HG03442 (cell line): ENCODE data around the gene ACTL8.
"Not testable (repeated sequence)": the region's sequence is repeated elsewhere in the genome, so short reads cannot be mapped to it uniquely, and the experiment has no call there.

Source experiments
- ATAC-seq: cut with Tn5 transposase; IDR thresholded peaks from one replicate; pipeline ENCODE4 v1.9.1; 2021; ENCODE audit warnings: mild to moderate bottlenecking, moderate library complexity; ENCODE audit not compliant: unreplicated experiment

ACTL8 gene

DNA sequence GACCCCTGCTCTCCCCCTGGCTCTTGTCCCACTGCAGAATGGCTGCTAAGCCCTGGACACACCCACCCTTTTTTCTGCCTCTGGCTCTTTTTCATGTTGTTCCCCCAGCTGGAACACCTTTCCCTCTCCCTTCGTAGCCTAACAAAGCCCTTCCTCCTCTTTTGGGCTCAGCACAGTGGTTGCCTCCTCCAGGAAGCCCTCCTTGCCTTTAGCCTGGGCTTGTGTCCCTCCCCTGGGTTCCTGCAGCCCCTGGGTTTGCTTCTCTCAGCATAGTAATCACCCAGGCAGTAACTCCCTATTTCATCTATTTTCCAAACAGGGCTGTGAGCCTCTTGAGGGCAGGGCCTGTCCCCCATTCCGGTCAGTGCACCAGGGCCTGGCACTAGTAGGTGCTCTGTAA, 19.8 kb upstream of the ACTL8 start:
- ATAC-seq = no peak

DNA sequence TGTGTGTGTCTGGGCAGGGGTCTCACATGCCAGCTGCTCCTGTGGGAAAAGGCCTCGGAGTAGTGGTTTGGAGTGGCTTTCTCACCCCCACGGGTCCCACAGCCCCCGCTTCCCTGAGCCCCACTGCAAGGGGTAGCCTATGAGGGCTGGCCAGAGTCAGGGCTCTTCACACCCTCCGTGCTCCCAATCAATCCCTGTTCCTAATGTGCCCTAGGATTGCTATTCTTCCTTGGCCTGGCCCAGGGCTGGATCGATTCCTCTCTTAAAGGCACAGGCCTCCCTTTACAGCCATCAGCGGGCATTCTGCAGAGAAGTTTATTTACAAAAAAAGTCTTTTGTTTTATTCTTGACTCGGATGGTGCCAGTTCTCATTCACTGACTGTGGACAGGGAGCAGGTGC, 19.3 kb upstream of the ACTL8 start:
- ATAC-seq = no peak

DNA sequence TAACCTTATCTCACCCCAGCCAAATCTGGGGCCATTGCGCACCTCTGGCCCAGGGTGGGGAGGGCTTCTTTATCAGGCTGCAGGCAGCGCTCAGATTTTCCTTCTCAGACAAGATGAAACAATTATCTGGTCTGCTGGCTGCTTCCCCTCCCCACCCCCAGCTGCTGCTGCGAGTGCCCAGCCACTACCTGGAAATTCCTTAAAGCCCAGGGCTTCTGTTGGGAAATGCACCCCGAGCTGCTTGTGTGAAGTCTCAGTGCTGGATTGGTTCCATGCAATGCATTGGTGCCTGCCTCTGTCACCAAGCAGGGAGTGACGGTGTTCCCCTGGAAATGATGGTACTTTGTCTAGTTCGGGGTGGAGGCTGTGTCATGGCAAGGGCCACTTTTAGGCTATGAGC, 18.5 kb upstream of the ACTL8 start:
- no peak for ATAC-seq

GRCh38 chr1:17739050-17739449, 16.1 kb upstream of the ACTL8 start:
- ATAC-seq = no peak

- ATAC-seq = no peak
Measured at GRCh38 chr1:17741052-17741451, 14.1 kb upstream of the ACTL8 start.

DNA sequence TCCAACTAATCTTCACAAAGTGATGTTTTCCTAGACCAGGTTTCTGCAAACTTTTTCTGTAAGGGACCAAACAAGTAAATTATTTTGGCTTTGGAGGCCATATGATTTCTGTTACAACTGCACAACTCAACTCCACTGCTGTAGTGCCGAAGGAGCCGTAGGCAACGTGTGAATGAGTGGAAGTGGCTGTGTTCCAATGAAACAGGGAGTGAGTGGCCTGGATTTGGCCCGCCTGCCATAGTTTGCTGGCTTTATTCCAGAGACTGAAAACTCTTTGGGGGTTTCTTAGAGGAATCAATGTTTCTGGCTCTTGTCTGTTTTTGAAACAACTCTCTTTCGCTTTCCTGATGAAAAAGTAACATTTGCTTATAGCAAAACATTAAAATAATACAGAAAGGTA, 12.6 kb upstream of the ACTL8 start:
- no peak for ATAC-seq

- no peak for ATAC-seq
Measured at GRCh38 chr1:17743008-17743647, 12.0 kb upstream of the ACTL8 start.

DNA sequence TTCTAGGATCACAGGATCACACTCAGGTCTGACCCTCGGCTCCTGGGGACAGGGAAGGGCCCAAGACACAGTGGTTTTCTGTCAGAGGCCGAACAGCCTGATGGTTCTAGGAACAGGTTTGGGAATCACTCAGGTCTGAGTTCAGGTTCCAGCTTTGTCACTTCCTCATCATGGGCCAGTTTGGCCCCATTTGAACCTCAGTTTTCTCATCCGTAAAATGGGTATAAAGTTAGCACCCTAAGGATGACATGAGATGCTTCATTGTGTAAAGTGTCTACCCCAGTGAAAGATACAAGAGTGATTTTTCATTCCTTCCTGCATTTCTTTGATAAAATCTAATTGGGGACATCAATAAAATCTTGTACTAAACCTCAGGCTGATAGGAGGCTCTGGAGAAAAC, 11.2 kb upstream of the ACTL8 start:
- no peak for ATAC-seq

- no peak for ATAC-seq
Measured at GRCh38 chr1:17744666-17745478, 10.3 kb upstream of the ACTL8 start.

DNA sequence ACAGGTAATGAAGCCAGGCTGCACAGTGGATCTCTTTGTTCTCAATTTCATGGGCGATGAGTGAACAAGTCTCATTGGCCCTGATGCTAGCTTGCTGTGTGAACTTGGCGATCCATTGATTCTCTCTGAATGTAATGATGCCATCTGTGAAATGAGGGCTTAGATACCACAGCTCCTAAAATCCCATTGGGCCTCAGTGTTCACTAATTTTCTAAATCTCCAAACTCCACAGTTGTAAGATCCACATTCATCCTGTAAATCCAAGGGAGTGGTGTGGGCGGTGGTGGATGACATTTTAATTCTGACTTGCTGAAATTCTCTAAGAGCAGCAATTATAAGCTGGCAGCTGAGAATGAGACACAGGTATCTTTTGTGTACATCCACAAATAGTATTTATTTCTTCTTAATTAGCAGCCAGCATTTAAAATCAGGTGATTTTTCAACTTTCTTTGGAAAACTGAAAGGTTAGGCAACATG, 9.6 kb upstream of the ACTL8 start:
- no peak for ATAC-seq

DNA sequence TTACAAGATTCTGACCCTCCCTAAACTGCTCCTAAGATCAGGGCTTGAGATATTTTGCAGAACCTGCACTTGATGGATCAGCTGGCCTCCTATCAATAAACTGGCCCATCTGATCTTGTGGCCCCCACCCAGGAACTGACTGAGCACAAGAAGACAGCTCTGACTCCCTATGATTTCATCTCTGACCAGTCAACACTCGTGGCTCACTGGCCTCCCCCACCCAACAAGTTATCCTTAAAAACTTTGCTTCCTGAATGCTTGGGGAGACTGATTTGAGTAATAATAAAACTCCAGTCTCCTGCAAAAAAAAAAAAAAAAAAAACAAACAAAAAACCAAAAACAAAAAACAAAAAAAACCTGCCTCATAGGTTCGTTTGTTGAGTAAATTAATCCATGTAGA, 8.9 kb upstream of the ACTL8 start:
- not testable (repeated sequence) for ATAC-seq

DNA sequence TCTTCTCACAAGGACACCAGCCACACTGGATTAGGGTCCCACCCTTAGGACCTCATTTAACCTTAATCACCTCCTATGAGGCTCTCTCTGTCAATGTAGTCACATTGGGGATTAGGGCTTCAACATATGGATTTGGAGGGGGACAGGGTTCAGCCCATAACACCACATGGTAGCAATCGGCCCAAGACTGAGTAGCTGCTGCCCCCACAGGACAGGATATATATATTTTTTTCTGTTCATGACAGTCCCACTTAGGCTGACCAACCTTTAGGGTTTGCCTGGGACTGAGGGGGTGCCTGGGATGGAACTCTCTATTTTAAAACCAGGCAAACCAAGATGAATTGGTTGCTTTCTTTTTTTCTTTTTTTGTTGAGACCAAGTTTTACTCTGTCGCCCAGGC, 8.2 kb upstream of the ACTL8 start:
- ATAC-seq = no peak

DNA sequence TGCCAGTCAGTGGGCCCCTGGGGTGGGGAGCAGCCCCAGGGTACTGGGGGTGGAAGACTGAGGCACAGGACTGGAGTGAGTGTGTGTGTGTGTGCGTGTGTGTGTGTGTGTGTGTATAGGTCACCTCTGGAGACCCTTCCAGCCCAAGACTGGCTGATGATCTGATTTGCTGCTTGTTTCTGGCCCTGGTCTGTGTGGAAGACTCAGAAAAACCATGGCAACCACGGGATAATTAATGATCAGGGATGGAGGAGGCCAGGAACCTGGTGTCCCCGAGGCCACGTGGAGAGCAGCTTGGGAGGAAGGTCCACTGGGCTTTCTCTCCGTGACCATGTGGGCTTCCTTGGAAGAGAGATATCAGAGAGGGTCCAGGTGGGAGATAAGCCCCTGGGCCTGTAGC, 4.8 kb upstream of the ACTL8 start:
- no peak for ATAC-seq

- no peak for ATAC-seq
Measured at GRCh38 chr1:17752356-17752755, 2.8 kb upstream of the ACTL8 start.

GRCh38 chr1:17757426-17757825, 2.3 kb downstream of the ACTL8 start:
- no peak for ATAC-seq

- ATAC-seq = no peak
Measured at GRCh38 chr1:17759114-17759513, 4.0 kb downstream of the ACTL8 start.

DNA sequence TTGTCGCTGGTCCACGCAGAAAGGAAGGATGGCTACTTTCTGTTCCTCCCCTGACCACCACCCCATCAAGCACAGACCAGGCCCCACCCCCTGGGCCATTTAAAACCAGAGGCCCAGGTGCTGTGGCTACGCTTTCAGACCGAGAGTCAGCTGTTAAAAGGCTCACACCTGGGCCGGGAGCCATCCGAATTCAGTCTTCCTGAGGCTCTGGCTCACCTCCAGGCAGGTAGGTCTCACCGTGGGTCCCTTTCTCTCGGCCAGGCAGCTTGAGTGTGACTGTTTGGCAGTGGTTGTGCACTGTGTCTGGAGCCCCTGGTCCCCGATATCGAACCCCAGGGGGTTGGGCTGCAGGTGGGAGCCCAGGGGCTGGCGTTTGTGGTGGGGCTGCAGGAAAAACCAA, 7.2 kb downstream of the ACTL8 start:
- ATAC-seq = no peak

- ATAC-seq = no peak
Measured at GRCh38 chr1:17763417-17763816, 8.3 kb downstream of the ACTL8 start.

DNA sequence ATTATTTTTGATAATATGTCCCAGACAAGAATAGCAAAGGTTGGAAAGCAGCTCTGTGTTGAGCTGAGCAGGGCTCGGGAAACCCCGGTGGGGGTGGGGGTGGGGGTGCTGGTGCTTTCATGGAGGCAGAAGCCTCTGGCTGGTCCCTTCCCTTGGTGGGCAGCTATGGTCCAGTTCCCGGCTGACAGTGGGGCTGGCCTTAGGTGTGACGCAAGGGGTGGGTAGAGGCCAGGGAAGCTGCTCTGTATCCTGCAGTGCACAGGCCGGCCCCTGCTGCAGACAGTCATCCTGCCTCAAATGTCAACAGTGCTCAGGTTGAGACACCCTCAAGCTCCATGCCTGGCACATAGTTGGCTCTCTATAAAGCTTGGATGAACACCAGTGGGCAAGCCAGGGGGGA, 8.9 kb downstream of the ACTL8 start:
- ATAC-seq = no peak

DNA sequence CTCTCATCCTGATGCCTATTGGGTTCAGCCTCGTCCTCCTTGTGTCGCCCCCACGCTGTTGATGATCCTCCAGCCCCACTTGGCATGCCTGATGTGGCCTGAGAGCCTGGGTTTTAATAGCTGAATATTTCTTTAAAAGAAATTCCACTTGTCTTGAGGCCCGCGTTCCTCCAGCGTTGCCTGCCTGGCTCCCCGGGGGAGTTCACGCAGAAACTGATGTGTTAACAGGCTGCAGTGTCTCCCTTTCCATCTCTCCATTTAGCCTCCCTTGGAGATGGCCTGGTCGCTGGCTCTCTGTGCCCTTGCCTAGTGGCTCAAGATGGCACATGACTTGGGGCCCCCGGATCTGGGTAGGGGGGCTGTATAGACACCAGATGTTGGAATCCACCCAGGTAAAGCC, 9.5 kb downstream of the ACTL8 start:
- ATAC-seq = no peak

GRCh38 chr1:17765444-17766411, 10.6 kb downstream of the ACTL8 start:
- no peak for ATAC-seq
